SK-N-SH treated with all-trans-retinoic acid at 6 μM for 48 hours (cell line): ENCODE measurements around the gene MNT.

ENCODE experiments used
- ATAC-seq: fragments of 200-7000 bp; cut with Tn5 transposase; 3 replicates; pipeline ENCODE4 v1.9.1; 2020; ENCODE audit warnings: mild to moderate bottlenecking, moderate library complexity
- ARNTL ChIP-seq: fragments of 450-650 bp; formaldehyde crosslinking; IDR thresholded peaks from 2 replicates; pipeline ENCODE4 v1.5.0; 2020; ENCODE audit warnings: low read depth, mild to moderate bottlenecking, moderate library complexity, borderline replicate concordance
- BACH2 ChIP-seq: fragments of 250-450 bp; sonication (Bioruptor Pico); IDR thresholded peaks from 2 replicates; pipeline ENCODE4 v1.9.0; 2021; ENCODE audit warnings: mild to moderate bottlenecking, borderline replicate concordance
- CSDC2 ChIP-seq: fragments of 250-450 bp; sonication (Bioruptor Pico); IDR thresholded peaks from 2 replicates; pipeline ENCODE4 v1.5.0; 2020; ENCODE audit warnings: mild to moderate bottlenecking, moderate library complexity
- GLIS3 ChIP-seq: fragments of 250-450 bp; sonication (Bioruptor Pico); IDR thresholded peaks from 2 replicates; pipeline ENCODE4 v1.5.0; 2020; ENCODE audit warnings: mild to moderate bottlenecking, moderate library complexity
- ISL1 ChIP-seq: fragments of 250-450 bp; sonication (Bioruptor Pico); IDR thresholded peaks from 2 replicates; pipeline ENCODE4 v2.1.2; 2022; ENCODE audit warnings: mild to moderate bottlenecking, moderate library complexity
- OSR1 ChIP-seq: fragments of 250-450 bp; sonication (Bioruptor Pico); IDR thresholded peaks from 2 replicates; pipeline ENCODE4 v1.8.0; 2022; ENCODE audit warnings: moderate library complexity, mild to moderate bottlenecking, inconsistent platforms
- PPARA ChIP-seq: fragments of 250-450 bp; sonication (Bioruptor Pico); IDR thresholded peaks from 2 replicates; pipeline ENCODE4 v1.5.0; 2020; ENCODE audit warnings: mild to moderate bottlenecking, borderline replicate concordance
- RARB ChIP-seq: fragments of 250-450 bp; sonication (Bioruptor Pico); IDR thresholded peaks from 2 replicates; pipeline ENCODE4 v1.8.0; 2021; ENCODE audit warnings: mild to moderate bottlenecking, moderate library complexity
- SNAI2 ChIP-seq: fragments of 250-450 bp; sonication (Bioruptor Pico); IDR thresholded peaks from 2 replicates; pipeline ENCODE4 v1.5.0; 2020; ENCODE audit warnings: mild to moderate bottlenecking, moderate library complexity
- TCF4 ChIP-seq: fragments of 250-450 bp; sonication (Bioruptor Pico); IDR thresholded peaks from 2 replicates; pipeline ENCODE4 v1.8.0; 2021; ENCODE audit warnings: mild to moderate bottlenecking, moderate library complexity, borderline replicate concordance
- TOX ChIP-seq: fragments of 250-450 bp; sonication (Bioruptor Pico); IDR thresholded peaks from 2 replicates; pipeline ENCODE4 v1.8.0; 2021; ENCODE audit warnings: mild to moderate bottlenecking, moderate library complexity, borderline replicate concordance
- ZC3H10 ChIP-seq: fragments of 250-450 bp; sonication (Bioruptor Pico); IDR thresholded peaks from 2 replicates; pipeline ENCODE4 v1.5.1; 2021; ENCODE audit warnings: mild to moderate bottlenecking, moderate library complexity
- ZFP3 ChIP-seq: fragments of 250-450 bp; sonication (Bioruptor Pico); IDR thresholded peaks from 2 replicates; pipeline ENCODE4 v1.5.0; 2020; ENCODE audit warnings: mild to moderate bottlenecking, moderate library complexity
- ZNF565 ChIP-seq: fragments of 450-650 bp; formaldehyde crosslinking; conservative IDR thresholded peaks from 2 replicates; pipeline ENCODE4 v1.5.0; 2020; ENCODE audit warnings: low read depth, mild to moderate bottlenecking, moderate library complexity
- ZNF70 ChIP-seq: fragments of 450-650 bp; formaldehyde crosslinking; IDR thresholded peaks from 2 replicates; pipeline ENCODE4 v1.5.0; 2020; ENCODE audit warnings: mild to moderate bottlenecking, moderate library complexity
- ZNF8 ChIP-seq: fragments of 450-650 bp; formaldehyde crosslinking; IDR thresholded peaks from 2 replicates; pipeline ENCODE4 v1.5.0; 2020; ENCODE audit warnings: mild to moderate bottlenecking, moderate library complexity
- TF ChIP-seq, protein P1 (sequence below): fragments of 250-450 bp; sonication (Bioruptor Pico); IDR thresholded peaks from 2 replicates; pipeline ENCODE4 v1.8.0; 2020; ENCODE audit warnings: mild to moderate bottlenecking, moderate library complexity, borderline replicate concordance
- TF ChIP-seq, protein P2 (sequence below): fragments of 250-450 bp; sonication (Bioruptor Pico); IDR thresholded peaks from 2 replicates; pipeline ENCODE4 v1.5.1; 2021; ENCODE audit warnings: mild to moderate bottlenecking, moderate library complexity
- TF ChIP-seq, protein P3 (sequence below): fragments of 250-450 bp; sonication (Bioruptor Pico); IDR thresholded peaks from 2 replicates; pipeline ENCODE4 v1.5.0; 2020; ENCODE audit warnings: mild to moderate bottlenecking, moderate library complexity
- TF ChIP-seq, protein P4 (sequence below): fragments of 250-450 bp; sonication (Bioruptor Pico); IDR thresholded peaks from 2 replicates; pipeline ENCODE4 v1.8.0; 2021; ENCODE audit warnings: low read depth, mild to moderate bottlenecking, moderate library complexity, borderline replicate concordance

The MNT gene

DNA sequence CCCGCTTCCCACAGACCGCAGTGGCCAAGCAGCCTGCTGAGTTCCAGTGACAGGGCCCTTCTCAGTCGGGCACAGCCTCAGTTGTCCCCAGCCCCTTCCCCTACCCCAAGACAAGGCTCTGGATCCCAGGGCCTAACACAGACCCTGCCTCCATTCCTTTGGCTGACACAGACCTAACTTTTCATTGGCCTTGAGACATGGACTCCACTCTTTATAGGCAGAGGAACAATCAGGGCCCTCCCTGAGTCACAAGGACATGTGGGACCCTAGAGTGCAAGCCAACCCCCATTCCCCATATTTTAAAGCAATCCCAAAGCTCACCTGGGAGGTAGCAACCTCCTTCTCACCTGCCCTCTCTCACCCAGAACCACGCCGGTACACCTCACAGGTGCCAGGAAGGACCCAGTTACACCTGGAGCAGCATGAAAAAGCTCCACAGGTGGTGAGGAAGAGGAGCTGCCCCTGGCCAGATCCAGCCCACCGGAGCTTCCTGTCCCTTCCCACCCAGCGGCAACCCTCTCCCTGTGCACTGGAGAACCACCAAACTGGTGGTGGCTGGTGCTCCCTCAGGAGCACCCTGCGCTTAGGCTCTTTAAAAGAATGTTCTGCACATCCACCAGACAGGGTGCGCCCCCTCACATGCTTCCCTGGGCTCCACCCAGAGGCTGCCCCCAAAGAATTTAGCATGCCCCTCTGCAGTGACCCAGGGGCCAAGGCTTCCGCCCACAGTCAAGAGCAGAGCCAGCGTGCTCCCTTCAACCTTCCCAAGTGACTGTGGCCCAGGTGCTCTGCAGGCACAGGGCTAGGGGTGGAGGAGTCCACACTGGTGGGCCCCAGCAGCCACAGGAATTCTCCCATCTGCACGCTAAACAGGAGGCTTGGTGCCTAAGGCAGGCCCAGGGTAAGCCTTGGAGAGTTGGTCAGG, 3.4 kb downstream of the MNT start:
- no peak for TF ChIP-seq ARNTL (CRISPR knock-in tag)
- no peak for TF ChIP-seq GLIS3 (CRISPR knock-in tag)
- TF ChIP-seq TOX (CRISPR knock-in tag): no peak
- TF ChIP-seq TCF4: no peak
- no peak for TF ChIP-seq ISL1
- TF ChIP-seq, protein P1, sequence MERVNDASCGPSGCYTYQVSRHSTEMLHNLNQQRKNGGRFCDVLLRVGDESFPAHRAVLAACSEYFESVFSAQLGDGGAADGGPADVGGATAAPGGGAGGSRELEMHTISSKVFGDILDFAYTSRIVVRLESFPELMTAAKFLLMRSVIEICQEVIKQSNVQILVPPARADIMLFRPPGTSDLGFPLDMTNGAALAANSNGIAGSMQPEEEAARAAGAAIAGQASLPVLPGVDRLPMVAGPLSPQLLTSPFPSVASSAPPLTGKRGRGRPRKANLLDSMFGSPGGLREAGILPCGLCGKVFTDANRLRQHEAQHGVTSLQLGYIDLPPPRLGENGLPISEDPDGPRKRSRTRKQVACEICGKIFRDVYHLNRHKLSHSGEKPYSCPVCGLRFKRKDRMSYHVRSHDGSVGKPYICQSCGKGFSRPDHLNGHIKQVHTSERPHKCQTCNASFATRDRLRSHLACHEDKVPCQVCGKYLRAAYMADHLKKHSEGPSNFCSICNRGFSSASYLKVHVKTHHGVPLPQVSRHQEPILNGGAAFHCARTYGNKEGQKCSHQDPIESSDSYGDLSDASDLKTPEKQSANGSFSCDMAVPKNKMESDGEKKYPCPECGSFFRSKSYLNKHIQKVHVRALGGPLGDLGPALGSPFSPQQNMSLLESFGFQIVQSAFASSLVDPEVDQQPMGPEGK (CRISPR knock-in tag): no peak
- no peak for TF ChIP-seq ZNF565 (CRISPR knock-in tag)
- TF ChIP-seq RARB (CRISPR knock-in tag): no peak
- TF ChIP-seq SNAI2 (CRISPR knock-in tag): no peak
- TF ChIP-seq ZNF8 (CRISPR knock-in tag): no peak
- TF ChIP-seq ZFP3 (CRISPR knock-in tag): no peak
- no peak for TF ChIP-seq CSDC2 (CRISPR knock-in tag)
- TF ChIP-seq, protein P2, sequence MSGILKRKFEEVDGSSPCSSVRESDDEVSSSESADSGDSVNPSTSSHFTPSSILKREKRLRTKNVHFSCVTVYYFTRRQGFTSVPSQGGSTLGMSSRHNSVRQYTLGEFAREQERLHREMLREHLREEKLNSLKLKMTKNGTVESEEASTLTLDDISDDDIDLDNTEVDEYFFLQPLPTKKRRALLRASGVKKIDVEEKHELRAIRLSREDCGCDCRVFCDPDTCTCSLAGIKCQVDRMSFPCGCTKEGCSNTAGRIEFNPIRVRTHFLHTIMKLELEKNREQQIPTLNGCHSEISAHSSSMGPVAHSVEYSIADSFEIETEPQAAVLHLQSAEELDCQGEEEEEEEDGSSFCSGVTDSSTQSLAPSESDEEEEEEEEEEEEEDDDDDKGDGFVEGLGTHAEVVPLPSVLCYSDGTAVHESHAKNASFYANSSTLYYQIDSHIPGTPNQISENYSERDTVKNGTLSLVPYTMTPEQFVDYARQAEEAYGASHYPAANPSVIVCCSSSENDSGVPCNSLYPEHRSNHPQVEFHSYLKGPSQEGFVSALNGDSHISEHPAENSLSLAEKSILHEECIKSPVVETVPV: no peak
- no peak for TF ChIP-seq ZC3H10 (CRISPR knock-in tag)
- no peak for TF ChIP-seq OSR1 (CRISPR knock-in tag)
- TF ChIP-seq, protein P3, sequence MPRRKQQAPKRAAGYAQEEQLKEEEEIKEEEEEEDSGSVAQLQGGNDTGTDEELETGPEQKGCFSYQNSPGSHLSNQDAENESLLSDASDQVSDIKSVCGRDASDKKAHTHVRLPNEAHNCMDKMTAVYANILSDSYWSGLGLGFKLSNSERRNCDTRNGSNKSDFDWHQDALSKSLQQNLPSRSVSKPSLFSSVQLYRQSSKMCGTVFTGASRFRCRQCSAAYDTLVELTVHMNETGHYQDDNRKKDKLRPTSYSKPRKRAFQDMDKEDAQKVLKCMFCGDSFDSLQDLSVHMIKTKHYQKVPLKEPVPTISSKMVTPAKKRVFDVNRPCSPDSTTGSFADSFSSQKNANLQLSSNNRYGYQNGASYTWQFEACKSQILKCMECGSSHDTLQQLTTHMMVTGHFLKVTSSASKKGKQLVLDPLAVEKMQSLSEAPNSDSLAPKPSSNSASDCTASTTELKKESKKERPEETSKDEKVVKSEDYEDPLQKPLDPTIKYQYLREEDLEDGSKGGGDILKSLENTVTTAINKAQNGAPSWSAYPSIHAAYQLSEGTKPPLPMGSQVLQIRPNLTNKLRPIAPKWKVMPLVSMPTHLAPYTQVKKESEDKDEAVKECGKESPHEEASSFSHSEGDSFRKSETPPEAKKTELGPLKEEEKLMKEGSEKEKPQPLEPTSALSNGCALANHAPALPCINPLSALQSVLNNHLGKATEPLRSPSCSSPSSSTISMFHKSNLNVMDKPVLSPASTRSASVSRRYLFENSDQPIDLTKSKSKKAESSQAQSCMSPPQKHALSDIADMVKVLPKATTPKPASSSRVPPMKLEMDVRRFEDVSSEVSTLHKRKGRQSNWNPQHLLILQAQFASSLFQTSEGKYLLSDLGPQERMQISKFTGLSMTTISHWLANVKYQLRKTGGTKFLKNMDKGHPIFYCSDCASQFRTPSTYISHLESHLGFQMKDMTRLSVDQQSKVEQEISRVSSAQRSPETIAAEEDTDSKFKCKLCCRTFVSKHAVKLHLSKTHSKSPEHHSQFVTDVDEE: no peak
- TF ChIP-seq ZNF70 (CRISPR knock-in tag): no peak
- TF ChIP-seq, protein P4, sequence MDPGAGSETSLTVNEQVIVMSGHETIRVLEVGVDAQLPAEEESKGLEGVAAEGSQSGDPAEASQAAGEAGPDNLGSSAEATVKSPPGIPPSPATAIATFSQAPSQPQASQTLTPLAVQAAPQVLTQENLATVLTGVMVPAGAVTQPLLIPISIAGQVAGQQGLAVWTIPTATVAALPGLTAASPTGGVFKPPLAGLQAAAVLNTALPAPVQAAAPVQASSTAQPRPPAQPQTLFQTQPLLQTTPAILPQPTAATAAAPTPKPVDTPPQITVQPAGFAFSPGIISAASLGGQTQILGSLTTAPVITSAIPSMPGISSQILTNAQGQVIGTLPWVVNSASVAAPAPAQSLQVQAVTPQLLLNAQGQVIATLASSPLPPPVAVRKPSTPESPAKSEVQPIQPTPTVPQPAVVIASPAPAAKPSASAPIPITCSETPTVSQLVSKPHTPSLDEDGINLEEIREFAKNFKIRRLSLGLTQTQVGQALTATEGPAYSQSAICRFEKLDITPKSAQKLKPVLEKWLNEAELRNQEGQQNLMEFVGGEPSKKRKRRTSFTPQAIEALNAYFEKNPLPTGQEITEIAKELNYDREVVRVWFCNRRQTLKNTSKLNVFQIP: no peak
- TF ChIP-seq BACH2 (CRISPR knock-in tag): no peak
- ATAC-seq: no peak

DNA sequence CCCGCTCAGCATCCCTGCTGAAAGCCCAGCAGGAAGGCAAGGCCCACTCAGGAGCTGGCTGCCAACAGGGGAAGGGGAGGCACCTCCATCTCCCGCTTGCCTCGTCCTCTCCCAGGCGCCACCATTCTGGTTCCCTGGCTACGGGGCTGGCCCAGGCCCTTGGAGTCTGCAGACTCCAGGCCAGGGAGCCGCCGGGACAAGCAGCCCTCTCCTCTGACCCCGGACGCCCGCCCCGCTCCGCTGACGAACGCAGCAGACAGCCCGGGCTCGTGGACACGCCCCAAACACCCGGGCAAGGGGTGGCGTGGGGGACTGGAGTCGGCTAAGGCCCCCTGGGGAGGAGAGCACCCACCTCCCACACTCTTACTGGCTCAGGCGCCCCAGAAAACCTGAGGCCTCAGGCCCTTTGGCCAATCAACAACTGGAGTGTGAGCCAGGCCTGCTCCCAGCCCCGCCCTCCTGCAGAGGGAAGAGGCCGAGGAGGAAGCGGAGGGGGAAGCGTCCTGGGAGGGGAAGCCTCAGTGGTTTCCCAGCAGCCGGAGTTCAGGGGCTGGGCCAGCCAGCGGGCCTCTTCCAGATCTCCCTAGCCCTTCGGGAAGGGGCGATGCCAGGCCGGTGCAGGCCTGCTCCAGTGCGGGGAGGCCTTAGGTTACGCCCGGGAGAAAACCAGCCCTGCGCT, 4.2 kb downstream of the MNT start:
- peak; percentile 58 for ATAC-seq
- TF ChIP-seq PPARA (CRISPR knock-in tag) (no peak), ZNF8 (CRISPR knock-in tag) (no peak), SNAI2 (CRISPR knock-in tag) (no peak)
- TF ChIP-seq, protein P4: no peak
- TF ChIP-seq, protein P1 (CRISPR knock-in tag): peak; percentile 11; the same call in 1 of the 2 replicates
